HG03520 (cell line): ENCODE measurements around the gene SLC22A23.

Experiments
- ATAC-seq: cut with Tn5 transposase; IDR thresholded peaks from one replicate; pipeline ENCODE4 v1.9.1; 2021; ENCODE audit warnings: mild to moderate bottlenecking, moderate library complexity; ENCODE audit not compliant: unreplicated experiment

The SLC22A23 gene

GRCh38 chr6:3339811-3340210 is 117.0 kb downstream of the SLC22A23 start:
- ATAC-seq = no peak

DNA sequence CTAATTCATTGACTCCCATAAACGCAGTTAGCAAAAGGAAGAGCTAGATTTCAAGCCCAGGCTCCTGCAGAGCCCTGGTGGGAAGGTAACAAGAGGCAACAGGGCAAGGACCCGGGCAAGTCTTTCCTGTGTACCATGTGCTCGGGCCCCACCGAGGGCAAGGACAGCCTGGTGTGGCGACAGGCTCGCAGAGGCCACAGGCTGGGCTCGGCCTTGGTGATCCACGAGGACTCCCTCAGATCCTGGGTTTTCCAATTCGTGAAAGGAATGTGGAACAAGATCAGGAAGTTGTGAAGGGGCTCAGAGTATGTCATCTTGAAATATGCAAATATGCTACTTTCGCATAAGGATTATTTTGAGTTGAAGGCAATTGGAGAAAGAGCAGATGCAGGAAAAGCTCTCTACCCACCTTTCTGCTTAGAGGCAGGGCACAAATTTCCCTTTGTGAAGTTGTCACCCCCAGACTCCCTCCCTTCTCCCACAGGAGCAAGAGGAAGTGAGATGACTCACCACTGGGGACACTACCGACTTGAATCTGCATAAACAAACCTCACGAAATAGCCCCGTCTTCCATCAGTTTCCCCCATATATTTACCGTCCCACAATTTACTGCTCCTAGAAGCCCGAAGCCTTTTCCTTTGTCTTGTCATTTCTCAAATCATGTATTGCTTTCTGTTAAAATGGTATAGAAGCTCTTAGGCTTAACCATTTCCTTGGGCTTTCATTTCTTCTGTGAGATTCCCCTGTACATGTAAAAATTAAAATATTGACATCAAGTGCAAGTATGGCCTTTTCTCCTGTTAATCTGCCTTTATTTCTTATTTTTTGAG is 119.1 kb downstream of the SLC22A23 start:
- ATAC-seq = no peak

DNA sequence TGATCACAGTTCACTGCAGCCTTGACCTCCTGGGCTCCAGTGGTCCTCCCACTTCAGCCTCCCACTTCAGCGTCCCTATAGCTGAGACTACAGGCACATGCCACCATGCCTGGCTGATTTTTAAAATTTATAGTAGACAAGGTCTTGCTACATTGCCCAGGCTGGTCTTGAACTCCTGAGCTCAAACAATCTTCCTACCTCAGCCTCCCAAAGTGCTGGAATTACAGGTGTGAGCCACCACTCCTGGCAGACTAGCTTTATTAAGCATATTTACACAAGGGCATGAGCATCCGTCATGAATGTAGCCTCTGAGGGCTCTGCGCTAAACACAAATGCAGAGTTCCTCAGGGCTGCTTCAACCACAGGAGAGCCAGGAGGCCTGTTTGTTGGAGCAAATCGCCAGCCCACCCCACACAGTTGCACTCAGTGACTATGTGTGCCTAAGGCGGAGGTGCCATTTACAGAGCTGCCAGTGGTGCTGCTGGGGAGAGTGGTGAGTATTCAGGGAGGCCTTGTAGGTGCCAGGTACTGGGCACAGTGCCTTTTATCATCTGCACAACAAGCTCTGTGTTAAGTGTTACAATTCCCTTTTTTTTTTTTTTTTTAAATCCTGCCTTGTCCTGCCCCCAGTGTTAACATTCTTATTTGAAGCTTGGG is 119.9 kb downstream of the SLC22A23 start:
- no peak for ATAC-seq

DNA sequence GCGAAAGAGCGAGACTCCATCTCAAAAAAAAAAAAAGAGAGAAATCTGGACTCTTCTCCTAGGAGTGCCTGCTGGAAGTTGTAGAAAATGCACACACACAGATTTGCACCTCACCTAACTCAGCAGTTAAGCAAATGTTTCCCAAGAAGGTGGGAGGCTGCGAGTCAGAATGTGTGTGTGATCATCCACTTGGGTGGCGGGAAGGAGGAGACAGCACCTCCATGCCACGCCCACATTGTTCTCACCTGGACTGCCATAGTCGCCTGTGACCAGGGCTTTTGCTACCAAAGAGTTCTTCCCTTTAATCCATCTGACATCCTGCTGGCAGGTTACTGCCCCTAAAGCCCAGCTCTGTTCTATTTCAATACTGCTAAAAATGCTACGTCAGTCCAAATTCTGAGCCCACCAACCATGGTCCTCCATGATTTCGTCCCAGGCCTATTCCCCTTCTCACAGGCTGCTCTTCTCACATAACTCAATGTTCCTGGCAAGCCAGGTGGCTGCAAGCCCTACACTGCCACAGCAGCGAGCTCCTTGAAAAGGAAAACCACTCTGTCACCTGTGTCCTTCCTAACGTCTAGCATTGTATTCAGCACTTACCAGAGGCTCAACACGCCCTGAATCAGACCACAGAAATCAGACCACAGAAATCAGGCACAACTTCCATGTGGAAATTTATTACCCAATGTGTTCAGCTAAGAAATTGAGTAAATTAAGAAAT is 120.6 kb downstream of the SLC22A23 start:
- no peak for ATAC-seq

DNA sequence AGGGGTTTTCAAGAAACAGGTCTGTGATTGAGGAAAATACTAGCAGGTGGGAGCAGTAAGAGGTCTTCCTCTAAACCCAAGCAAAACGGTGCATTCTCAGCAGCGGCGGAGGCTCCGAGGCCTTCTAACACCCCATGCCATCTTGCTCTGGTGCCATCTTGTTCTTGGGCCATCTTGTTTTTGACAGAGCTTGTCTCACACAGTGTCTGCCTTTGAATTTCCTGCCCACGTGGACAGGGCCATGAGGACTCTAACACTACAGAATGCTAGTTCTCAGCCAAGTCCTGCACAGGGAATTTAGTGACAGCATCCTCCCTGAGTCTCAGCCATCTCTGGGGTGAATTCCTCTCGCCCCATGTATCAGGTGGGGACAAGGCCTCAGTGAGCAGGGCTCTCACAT is 121.7 kb downstream of the SLC22A23 start:
- ATAC-seq = no peak

GRCh38 chr6:3334555-3334954 is 122.3 kb downstream of the SLC22A23 start:
- no peak for ATAC-seq

- ATAC-seq = peak; percentile 59
These were observed 123.6 kb downstream of the SLC22A23 start for GRCh38 chr6:3333263-3333662.

DNA sequence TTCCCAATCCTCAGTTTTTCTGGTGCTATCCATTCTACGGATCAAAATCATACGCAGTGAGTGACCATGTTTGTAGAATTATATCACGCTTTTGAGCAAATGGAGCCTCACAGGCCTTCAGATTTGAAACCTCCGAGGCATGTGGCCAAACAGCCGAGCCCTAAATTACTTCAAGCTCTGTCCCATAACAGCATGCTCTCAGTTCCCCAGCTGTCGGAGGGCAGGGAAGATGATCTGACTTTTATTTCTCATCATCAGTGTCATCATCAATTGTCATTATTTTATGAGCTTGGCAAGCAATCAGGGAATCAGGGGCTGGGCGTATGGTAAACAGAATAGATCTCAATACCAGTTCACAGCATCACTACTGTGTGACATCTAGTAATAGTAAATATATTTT is 124.9 kb downstream of the SLC22A23 start:
- ATAC-seq = no peak

DNA sequence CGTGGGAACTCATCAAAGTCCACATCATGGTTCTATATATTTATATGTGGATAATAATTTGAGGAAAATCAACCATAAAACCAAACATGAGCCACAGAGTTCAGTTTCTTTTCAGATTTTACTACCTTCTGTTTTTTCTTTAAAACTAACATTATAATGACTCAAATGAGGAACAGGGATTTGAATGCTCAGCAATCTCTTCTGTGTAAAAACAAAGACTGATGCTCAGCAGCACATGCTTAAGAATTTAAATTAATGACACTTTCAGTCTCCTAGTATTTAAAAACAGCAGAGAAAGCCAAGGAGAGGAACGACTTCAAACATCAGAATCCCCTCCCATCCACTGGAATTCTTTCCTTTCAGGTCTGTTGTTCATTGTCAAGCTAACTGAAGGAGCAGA is 125.4 kb downstream of the SLC22A23 start:
- no peak for ATAC-seq

DNA sequence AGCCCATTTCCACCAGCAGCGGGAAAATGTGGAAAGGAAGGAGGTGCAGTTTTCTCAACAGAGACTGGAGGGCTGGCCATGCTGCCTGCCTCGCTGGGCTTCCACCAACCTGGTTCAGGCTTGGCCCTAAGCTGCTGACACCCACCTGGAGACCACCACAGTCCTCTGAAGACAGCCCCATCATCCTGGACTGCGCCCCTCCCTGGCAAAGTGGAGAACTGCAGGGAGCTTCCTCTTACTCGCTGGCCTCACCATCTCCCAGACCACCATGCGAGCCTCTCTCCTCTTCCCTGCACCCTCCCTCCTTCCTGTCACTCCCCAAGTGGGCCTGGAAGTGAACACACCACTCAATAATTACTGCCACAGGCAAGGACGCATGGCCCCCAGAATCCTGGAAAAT is 126.7 kb downstream of the SLC22A23 start:
- no peak for ATAC-seq

- no peak for ATAC-seq
These were observed 127.3 kb downstream of the SLC22A23 start for GRCh38 chr6:3329393-3330051.

DNA sequence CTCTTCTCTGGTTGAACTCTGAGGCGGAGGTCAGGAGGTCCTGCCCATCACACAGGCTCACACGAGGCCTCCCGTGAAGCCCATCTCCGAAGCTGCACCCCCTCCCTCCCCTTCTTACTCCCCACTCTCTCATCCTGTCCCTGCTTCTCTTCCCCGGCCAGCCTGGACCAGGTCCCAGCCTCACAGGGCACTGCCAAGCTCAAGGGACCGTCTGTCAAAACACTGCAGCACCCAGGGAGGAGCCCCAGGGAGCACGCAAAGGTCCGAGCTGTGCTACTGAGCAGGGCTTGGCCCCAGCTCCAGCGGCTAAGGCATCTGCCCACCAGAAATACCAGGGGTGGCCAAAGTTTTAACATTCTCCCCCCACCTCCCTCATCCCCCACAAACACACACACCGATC is 128.1 kb downstream of the SLC22A23 start:
- ATAC-seq = no peak

DNA sequence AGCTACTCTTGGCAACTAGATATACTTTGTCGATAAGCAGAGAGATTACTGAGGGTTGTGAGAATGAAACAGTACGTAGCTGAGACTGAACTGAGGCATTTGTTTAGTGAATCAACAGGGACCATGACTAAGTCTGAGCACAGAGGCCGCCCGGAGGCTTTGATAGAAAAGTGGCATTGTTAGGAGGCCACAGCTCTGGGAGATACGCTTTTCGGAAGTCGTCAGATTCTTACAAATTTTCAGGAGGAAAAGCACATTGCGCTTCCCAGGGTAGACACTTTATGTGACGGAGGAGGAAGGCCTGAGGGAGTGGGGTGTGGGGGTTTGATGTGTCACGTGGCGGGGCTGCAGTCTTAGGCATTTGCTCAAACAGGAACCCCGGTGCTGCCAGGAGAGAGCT is 128.7 kb downstream of the SLC22A23 start:
- ATAC-seq = no peak

DNA sequence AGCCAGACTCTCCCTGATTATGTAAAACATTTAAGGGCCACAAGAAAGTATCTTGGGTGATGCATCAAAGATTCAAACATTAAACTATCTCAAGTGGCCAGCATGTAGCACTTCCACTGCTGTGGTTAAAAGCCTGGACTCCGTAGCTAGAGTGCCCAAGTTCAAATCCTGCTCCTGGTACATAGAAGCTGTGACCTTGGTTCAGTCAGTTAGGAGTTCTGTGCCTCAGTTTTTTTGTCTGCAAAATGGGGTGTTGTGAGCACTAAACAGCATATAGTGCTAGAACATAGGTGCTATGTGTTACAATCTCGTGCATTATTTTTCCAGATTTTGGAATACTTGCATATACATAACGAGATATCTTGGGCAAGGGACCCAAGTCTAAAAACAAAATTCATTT is 129.4 kb downstream of the SLC22A23 start:
- no peak for ATAC-seq

DNA sequence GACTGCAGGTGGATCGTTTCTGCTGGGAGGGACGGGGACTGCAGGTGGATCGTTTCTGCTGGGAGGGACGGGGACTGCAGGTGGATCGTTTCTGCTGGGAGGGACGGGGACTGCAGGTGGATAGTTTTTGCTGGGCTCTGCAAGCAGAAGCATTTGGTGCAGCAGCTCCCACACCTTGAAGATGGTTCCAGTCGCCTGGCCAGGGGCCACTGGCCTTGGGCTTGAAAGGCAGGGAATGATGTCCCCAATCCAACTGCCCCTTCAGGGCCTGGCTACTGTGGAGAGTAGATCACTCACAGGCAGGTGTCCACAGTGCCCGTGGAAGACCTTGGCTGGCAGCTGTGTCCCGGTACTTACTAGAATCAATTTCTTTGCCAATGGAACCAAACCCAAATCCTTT is 129.9 kb downstream of the SLC22A23 start:
- no peak for ATAC-seq

DNA sequence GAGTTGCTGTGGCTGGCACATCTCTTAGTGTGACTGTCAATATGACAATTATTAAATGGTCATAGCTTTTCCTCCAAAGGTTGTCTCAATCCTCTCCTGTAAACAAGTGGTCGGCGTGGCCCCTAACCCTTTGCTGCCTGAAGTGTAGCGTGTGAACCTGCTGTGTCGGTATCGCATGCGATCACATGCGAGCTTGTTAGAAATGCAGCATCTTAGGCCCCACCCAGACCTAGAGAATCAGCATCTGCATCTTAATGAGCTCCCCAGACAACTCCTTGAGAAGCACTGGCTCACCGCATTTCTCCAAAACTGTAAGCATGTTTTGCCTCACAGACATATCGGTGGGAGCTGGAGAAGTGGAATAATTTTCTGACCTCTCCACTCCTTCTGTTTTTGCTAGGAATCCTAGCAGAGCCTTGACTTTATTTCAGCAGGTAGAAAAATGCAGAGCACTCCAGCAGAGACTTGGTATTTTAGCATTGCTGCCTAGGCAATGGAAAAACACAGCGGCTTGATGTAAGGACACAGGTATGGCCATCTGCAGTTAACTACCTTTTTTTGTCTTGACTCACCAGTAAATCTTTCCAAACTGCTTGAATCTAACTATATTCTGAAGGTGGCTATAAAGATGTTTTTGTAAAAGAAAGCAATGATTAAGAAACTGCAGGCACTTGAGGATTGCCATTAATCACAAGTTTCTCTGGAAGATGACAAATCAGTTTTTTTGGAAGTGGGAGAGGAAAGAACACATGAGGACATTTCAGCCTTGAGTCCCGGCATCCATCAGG is 130.5 kb downstream of the SLC22A23 start:
- no peak for ATAC-seq

GRCh38 chr6:3325210-3325609 is 131.6 kb downstream of the SLC22A23 start:
- ATAC-seq = no peak

GRCh38 chr6:3324262-3324942 is 132.4 kb downstream of the SLC22A23 start:
- ATAC-seq = peak; percentile 67

DNA sequence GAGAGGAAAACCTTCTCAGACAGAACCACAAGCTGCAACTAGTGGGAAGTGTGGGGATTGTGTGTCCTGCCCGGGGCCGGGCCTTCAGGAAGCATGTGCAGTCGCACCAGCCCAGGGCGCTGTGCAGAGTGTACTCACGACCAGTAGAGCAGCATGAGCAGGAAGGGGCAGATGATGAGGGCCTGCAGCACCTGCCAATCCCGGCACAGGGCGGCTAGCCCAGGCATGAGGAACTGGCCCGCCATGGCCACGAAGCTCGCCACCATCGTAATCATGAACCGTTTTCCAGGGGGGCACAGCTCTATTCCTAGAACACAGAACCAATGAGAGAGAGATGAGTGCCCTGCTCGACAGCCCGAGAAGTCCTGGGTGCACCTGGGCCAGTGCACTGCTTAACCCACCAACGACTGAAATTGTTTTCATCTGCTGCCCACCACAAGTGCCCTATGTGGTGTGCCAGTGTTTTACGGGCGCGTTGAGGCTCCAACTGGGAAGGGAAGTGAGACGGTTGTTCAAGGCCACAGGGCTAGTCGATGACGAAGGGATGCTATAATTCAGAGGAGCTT is 133.1 kb downstream of the SLC22A23 start:
- ATAC-seq = no peak

GRCh38 chr6:3323148-3323547 is 133.7 kb downstream of the SLC22A23 start:
- no peak for ATAC-seq
